NCI-H1105 treated with DMSO at 0.1 percent for 48 hours (cell line): ENCODE results near the gene PTAR1.
"Not testable (repeated sequence)": the region's sequence is repeated elsewhere in the genome, so short reads cannot be mapped to it uniquely, and the experiment has no call there.

Source experiments
- DNase-seq: peaks from one replicate; lab custom pipeline; 2025; lab: John Stamatoyannopoulos, UW

PTAR1 gene

GRCh38 chr9:69759421-69760277, at the start of gene PTAR1:
PTAR1 (minus strand) TSS chr9:69760011; CDS start chr9:69759938, 73 bp downstream.
- peak; percentile 88 for DNase-seq

- DNase-seq: no peak
Measured at GRCh38 chr9:69809304-69809863, 49.6 kb upstream of the PTAR1 start.

- no peak for DNase-seq
Measured at GRCh38 chr9:69806627-69807026, 46.8 kb upstream of the PTAR1 start.

GRCh38 chr9:69805962-69806515, 46.2 kb upstream of the PTAR1 start:
- DNase-seq: no peak

- no peak for DNase-seq
Measured at GRCh38 chr9:69801989-69802388, 42.2 kb upstream of the PTAR1 start.

GRCh38 chr9:69800027-69800426, 40.2 kb upstream of the PTAR1 start:
- not testable (repeated sequence) for DNase-seq

- DNase-seq: not testable (repeated sequence)
Measured at GRCh38 chr9:69799521-69799920, 39.7 kb upstream of the PTAR1 start.

GRCh38 chr9:69798744-69799143, 38.9 kb upstream of the PTAR1 start:
- no peak for DNase-seq

GRCh38 chr9:69797675-69798074, 37.9 kb upstream of the PTAR1 start:
- no peak for DNase-seq

GRCh38 chr9:69794356-69794755, 34.5 kb upstream of the PTAR1 start:
- no peak for DNase-seq

GRCh38 chr9:69785757-69786156, 25.9 kb upstream of the PTAR1 start:
- DNase-seq: no peak

GRCh38 chr9:69773258-69773657, 13.4 kb upstream of the PTAR1 start:
- no peak for DNase-seq

- no peak for DNase-seq
Measured at GRCh38 chr9:69771775-69772418, 12.1 kb upstream of the PTAR1 start.

- DNase-seq: no peak
Measured at GRCh38 chr9:69768716-69769115, 8.9 kb upstream of the PTAR1 start.

- no peak for DNase-seq
Measured at GRCh38 chr9:69768101-69768500, 8.3 kb upstream of the PTAR1 start.

- not testable (repeated sequence) for DNase-seq
Measured at GRCh38 chr9:69763862-69764261, 4.1 kb upstream of the PTAR1 start.

- no peak for DNase-seq
Measured at GRCh38 chr9:69762527-69762926, 2.7 kb upstream of the PTAR1 start.

- no peak for DNase-seq
Measured at GRCh38 chr9:69760278-69760610, 433 bp upstream of the PTAR1 start.

GRCh38 chr9:69759021-69759420, 790 bp downstream of the PTAR1 start:
- DNase-seq: peak; percentile 13

GRCh38 chr9:69757996-69758675, 1.7 kb downstream of the PTAR1 start:
- DNase-seq: peak; percentile 70

- DNase-seq: no peak
Measured at GRCh38 chr9:69755205-69755604, 4.6 kb downstream of the PTAR1 start.

GRCh38 chr9:69753830-69754229, 6.0 kb downstream of the PTAR1 start:
- no peak for DNase-seq
